HCT116 (cell line): ENCODE data around the gene CDH26.

Experiments
- ATF3 ChIP-seq: IDR thresholded peaks from 2 replicates; pipeline ENCODE4 v1.6.1; 2012
- CEBPB ChIP-seq: IDR thresholded peaks from 2 replicates; pipeline ENCODE4 v1.6.1; 2012; ENCODE audit warnings: low read depth
- CTCF ChIP-seq, 3 experiments: fragments of 200-600 bp in 1 of 3; sonication (generic) in 1 of 3; IDR thresholded peaks in 2 of 3; conservative IDR thresholded peaks in 1 of 3; 2 replicates each; pipeline ENCODE4 v1.5.1; 2012 to 2017; ENCODE audit warnings: low read depth in 2 of 3, low read length in 2 of 3, antibody characterized with exemption in 1 of 3, borderline replicate concordance in 1 of 3, control low read depth in 1 of 3, mild to moderate bottlenecking in 1 of 3, mixed read lengths in 1 of 3, mixed run types in 1 of 3, moderate library complexity in 1 of 3; ENCODE audit not compliant: insufficient read depth in 1 of 3
- EGR1 ChIP-seq: IDR thresholded peaks from 2 replicates; pipeline ENCODE4 v1.6.1; 2012; ENCODE audit warnings: low read depth
- JUND ChIP-seq: IDR thresholded peaks from 2 replicates; pipeline ENCODE4 v1.6.1; 2012
- POLR2A ChIP-seq: IDR thresholded peaks from 2 replicates; pipeline ENCODE4 v1.7.0; 2011; ENCODE audit warnings: borderline replicate concordance; ENCODE audit not compliant: insufficient read depth, insufficient read length; ENCODE audit errors: extremely low read depth
- POLR2AphosphoS5 ChIP-seq: IDR thresholded peaks from 2 replicates; pipeline ENCODE4 v1.6.1; 2011; ENCODE audit warnings: mild to moderate bottlenecking, low read depth, low read length, moderate library complexity
- RAD21 ChIP-seq: IDR thresholded peaks from 2 replicates; pipeline ENCODE4 v1.6.1; 2012; ENCODE audit warnings: low read depth, mild to moderate bottlenecking
- SIN3A ChIP-seq: IDR thresholded peaks from 2 replicates; pipeline ENCODE4 v1.6.1; 2012; ENCODE audit warnings: low read depth
- SP1 ChIP-seq: IDR thresholded peaks from 2 replicates; pipeline ENCODE4 v1.6.1; 2012; ENCODE audit warnings: low read depth
- YY1 ChIP-seq: IDR thresholded peaks from 2 replicates; pipeline ENCODE4 v1.6.1; 2011; ENCODE audit warnings: low read length, low read depth, moderate library complexity, mild to moderate bottlenecking; ENCODE audit not compliant: insufficient replicate concordance; ENCODE audit errors: extremely low read depth
- ZNF274 ChIP-seq: fragments of 200-500 bp; sonication (Bioruptor generic); IDR thresholded peaks from 2 replicates; pipeline ENCODE4 v1.6.1; 2014; ENCODE audit warnings: mild to moderate bottlenecking, low read depth, low read length, inconsistent platforms
- TF ChIP-seq, protein P1 (sequence below): IDR thresholded peaks from 2 replicates; pipeline ENCODE4 v1.6.1; 2012

GRCh38 chr20:60035486-60035885 is 77.3 kb downstream of the CDH26 start:
- no peak for TF ChIP-seq CTCF (IDR thresholded peaks at IDR 0.05 in 2 of 3, conservative IDR thresholded peaks at IDR 0.05 in 1 of 3; ENCODE audit: borderline replicate concordance in 1 of 3, insufficient read depth in 1 of 3, low read depth in 2 of 3, low read length in 2 of 3)
- TF ChIP-seq JUND: no peak
- no peak for TF ChIP-seq YY1
- TF ChIP-seq ATF3: no peak
- no peak for TF ChIP-seq POLR2AphosphoS5
- TF ChIP-seq EGR1: no peak
- no peak for TF ChIP-seq POLR2A
- TF ChIP-seq, protein P1, sequence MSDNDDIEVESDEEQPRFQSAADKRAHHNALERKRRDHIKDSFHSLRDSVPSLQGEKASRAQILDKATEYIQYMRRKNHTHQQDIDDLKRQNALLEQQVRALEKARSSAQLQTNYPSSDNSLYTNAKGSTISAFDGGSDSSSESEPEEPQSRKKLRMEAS: no peak
- no peak for TF ChIP-seq RAD21
- no peak for TF ChIP-seq CEBPB
- no peak for TF ChIP-seq SIN3A
- no peak for TF ChIP-seq ZNF274
- TF ChIP-seq SP1: no peak
